ENCODE results near the gene FAM114A1.

DNA sequence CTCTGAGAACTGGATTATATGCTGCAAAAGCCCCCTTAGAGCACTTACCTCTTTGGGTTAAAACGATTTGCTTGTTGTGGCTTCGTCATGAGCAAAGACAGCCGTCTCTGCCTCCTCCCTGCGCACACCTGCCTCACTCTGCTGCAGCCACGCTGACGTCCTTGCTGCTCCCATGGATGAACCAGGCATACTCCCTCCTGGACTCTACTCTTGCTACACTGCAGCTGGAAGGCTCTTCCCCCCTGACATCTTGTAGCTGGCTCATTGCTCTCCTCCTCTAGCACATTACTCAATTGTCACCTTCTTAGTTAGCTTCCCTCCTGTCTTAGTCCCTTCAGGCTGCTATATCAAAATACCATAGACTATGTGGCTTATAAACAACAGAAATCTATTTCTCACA is 59.3 kb downstream of the FAM114A1 start:
- TF ChIP-seq EZH2 (IDR thresholded peaks at IDR 0.05; ENCODE audit: insufficient read depth, low read length), result no peak
- TF ChIP-seq, protein P1, sequence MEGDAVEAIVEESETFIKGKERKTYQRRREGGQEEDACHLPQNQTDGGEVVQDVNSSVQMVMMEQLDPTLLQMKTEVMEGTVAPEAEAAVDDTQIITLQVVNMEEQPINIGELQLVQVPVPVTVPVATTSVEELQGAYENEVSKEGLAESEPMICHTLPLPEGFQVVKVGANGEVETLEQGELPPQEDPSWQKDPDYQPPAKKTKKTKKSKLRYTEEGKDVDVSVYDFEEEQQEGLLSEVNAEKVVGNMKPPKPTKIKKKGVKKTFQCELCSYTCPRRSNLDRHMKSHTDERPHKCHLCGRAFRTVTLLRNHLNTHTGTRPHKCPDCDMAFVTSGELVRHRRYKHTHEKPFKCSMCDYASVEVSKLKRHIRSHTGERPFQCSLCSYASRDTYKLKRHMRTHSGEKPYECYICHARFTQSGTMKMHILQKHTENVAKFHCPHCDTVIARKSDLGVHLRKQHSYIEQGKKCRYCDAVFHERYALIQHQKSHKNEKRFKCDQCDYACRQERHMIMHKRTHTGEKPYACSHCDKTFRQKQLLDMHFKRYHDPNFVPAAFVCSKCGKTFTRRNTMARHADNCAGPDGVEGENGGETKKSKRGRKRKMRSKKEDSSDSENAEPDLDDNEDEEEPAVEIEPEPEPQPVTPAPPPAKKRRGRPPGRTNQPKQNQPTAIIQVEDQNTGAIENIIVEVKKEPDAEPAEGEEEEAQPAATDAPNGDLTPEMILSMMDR (IDR thresholded peaks at IDR 0.05; ENCODE audit: insufficient read depth, low read depth, low read length), result no peak
